ENCODE results near the gene ARAF. TPM values are rescaled to one million over a fixed set of nuclear protein-coding genes. Genes with fewer than 3 reads are reported as not detected.

The ARAF gene
- total RNA-seq (2012; rRNA removed) (9.1 and 10.8 TPM in 2 replicates), polyA plus RNA-seq (2012; rRNA removed) (52.2 and 54.2 TPM in 2 replicates), Bru-seq, nascent RNA (percentile 68 among the genes with signal in this experiment), BruChase-seq, experiment 1, labeled RNA remaining after a 6-hour chase (percentile 72 among the genes with signal in this experiment), BruChase-seq, experiment 2, labeled RNA remaining after a 2-hour chase (percentile 61 among the genes with signal in this experiment)
- 49.7 and 53.0 TPM in 2 replicates for polyA plus RNA-seq (2012; cell fraction: cytosol; rRNA removed)
- polyA plus RNA-seq (2012; cell fraction: nucleus; rRNA removed; ENCODE audit: low replicate concordance): 107 and 180 TPM in 2 replicates
- long read RNA-seq, transcript ARAF-203 (16 exons, 2,458 nt): major isoform, 18 of 50 reads
- long read RNA-seq, partial matches to known transcripts: 26 of 50 reads
- long read RNA-seq, other reads (novel, unspliced or antisense): 5 of 50 reads

GRCh38 chrX:47560934-47561658 lies at the start of gene ARAF:
TSS of gene ARAF (plus strand) at chrX:47561205. CDS start at chrX:47562968, 1,763 bp downstream.
- intact Hi-C loops (cut with micrococcal nuclease): loop anchor here (5.0 kb wide), 1 partner anchor 466 kb away; no protein-coding TSS in a partner anchor
- ATAC-seq (ENCODE audit: low read depth): peak; percentile 89
- POLR2A ChIA-PET (ENCODE audit: unreplicated experiment): no interaction called here
- BruUV-seq (replicated peaks): no TSS peak
- peaks cover 4% of the 10 kb centered on the region for H4K20me1 ChIP-seq (ENCODE audit: insufficient read depth, low read length)
- H2AK9ac ChIP-seq (replicated peaks; ENCODE audit: low read depth, low read length, poor library complexity): peak within 1 kb of the TSS; percentile 88
- H4K8ac ChIP-seq (ENCODE audit: low read depth in 2 of 2, low read length in 2 of 2): peak within 1 kb of the TSS; percentile 65 to 99
- H3K23ac ChIP-seq (ENCODE audit: low read depth, low read length): peak within 1 kb of the TSS; percentile 69
- H3K9ac ChIP-seq (ENCODE audit: low read depth, low read length): peak within 1 kb of the TSS; percentile 90
- CTCF ChIA-PET: interaction anchor here (0.6 kb wide), 1 partner anchor 83 kb away, joined by 3 read pairs; no protein-coding TSS in a partner anchor
- DNase-seq: peak; percentile 99
- 31% methylated on average over 15 of the region's 59 CpGs; no CpG with 5 or more reads in 1 of the 2 experiments for WGBS, 2 experiments (ENCODE audit: extremely low coverage in 2 of 2, insufficient read length in 1 of 2)
- H3K56ac ChIP-seq (ENCODE audit: extremely low read depth, insufficient read depth, low read length): peak within 1 kb of the TSS; percentile 79
- H3K4me2 ChIP-seq (ENCODE audit: low read depth, low read length): peak within 1 kb of the TSS; percentile 98
- H4K91ac ChIP-seq (ENCODE audit: insufficient read depth, low read depth, low read length): peak within 1 kb of the TSS; percentile 69
- H4K5ac ChIP-seq (ENCODE audit: low read depth, low read length): peak within 1 kb of the TSS; percentile 68
- peaks cover 3% of the 10 kb centered on the region; the same call in 1 of the 2 replicates for H3K9me1 ChIP-seq (ENCODE audit: insufficient read depth, low read length)
- H3K36me3 ChIP-seq (ENCODE audit: control insufficient read depth, insufficient read depth, low read length): peaks cover 12% of the 10 kb centered on the region
- peak within 1 kb of the TSS; percentile 72 for H3K4me3 ChIP-seq (ENCODE audit: insufficient read depth, low read depth, low read length)
- dilution Hi-C loops (cut with HindIII; ENCODE audit: low sequenced_read_pairs, unreplicated experiment): no loop called here
- H2BK15ac ChIP-seq (ENCODE audit: low read depth, low read length): peak within 1 kb of the TSS; percentile 57; the same call in 1 of the 3 replicates
- in situ Hi-C loops (cut with MboI; ENCODE audit: low sequenced_read_pairs): loop anchor here (5.0 kb wide), 1 partner anchor 86 kb away; no protein-coding TSS in a partner anchor
- peak within 1 kb of the TSS; percentile 53; the same call in 1 of the 2 replicates for H2BK20ac ChIP-seq (ENCODE audit: low read depth, low read length)
- peak within 1 kb of the TSS; percentile 84 for H3K14ac ChIP-seq (replicated peaks; ENCODE audit: low read depth, low read length)
- H3K4me1 ChIP-seq (ENCODE audit: control insufficient read depth, insufficient read depth, low read length): 0 out of 2 replicates have a peak, but pooled peaks cover 1% of the 10 kb centered on the region
- peak within 1 kb of the TSS; percentile 87 for H2AK5ac ChIP-seq (ENCODE audit: low read depth, low read length)
- H2BK5ac ChIP-seq (ENCODE audit: low read depth, low read length, poor library complexity, severe bottlenecking): peak within 1 kb of the TSS; percentile 94
- peak within 1 kb of the TSS; percentile 80 for H2BK120ac ChIP-seq (ENCODE audit: low read depth, low read length)
- H3K9me3 ChIP-seq (ENCODE audit: control insufficient read depth, insufficient read depth, low read length): no peaks in the 10 kb centered on the region
- H3K27me3 ChIP-seq (ENCODE audit: control insufficient read depth, insufficient read depth, low read length): no peaks in the 10 kb centered on the region
- peak within 1 kb of the TSS; percentile 85 for H3K4ac ChIP-seq (ENCODE audit: low read depth, low read length)
- peak within 1 kb of the TSS; percentile 96 for H3K27ac ChIP-seq (ENCODE audit: insufficient read depth, low read length)
- H2AFZ ChIP-seq (replicated peaks; ENCODE audit: low read length, poor library complexity): peak within 1 kb of the TSS; percentile 92
- H3K79me1 ChIP-seq (ENCODE audit: low read depth in 1 of 2, low read length in 2 of 2): peaks cover 12 to 43% of the 10 kb centered on the region in 2 experiments
- H3K18ac ChIP-seq (ENCODE audit: low read depth, low read length): peak within 1 kb of the TSS; percentile 42
- TF ChIP-seq CHD1 (IDR thresholded peaks at IDR 0.05; ENCODE audit: low read depth, low read length) (peak; percentile 96; the same call in 1 of the 2 replicates), SMC3 (IDR thresholded peaks at IDR 0.05; ENCODE audit: low read depth, low read length) (no peak), CEBPB (IDR thresholded peaks at IDR 0.05; ENCODE audit: low read depth, low read length) (no peak), RAD21 (IDR thresholded peaks at IDR 0.05; ENCODE audit: low read length) (no peak), POLR2A (IDR thresholded peaks at IDR 0.05; ENCODE audit: low read depth, low read length) (peak; percentile 76; the same call in 1 of the 2 replicates), MAZ (IDR thresholded peaks at IDR 0.05; ENCODE audit: borderline replicate concordance, low read depth, low read length) (peak; percentile 51; the same call in 1 of the 2 replicates), USF2 (IDR thresholded peaks at IDR 0.05; ENCODE audit: low read depth, low read length) (no peak), NFE2L2 (IDR thresholded peaks at IDR 0.05; ENCODE audit: low read depth, low read length) (no peak), BHLHE40 (IDR thresholded peaks at IDR 0.05; ENCODE audit: low read depth, low read length) (peak; percentile 98), MXI1 (IDR thresholded peaks at IDR 0.05; ENCODE audit: borderline replicate concordance, low read depth, low read length) (peak; percentile 45; the same call in 1 of the 2 replicates), MAFK (IDR thresholded peaks at IDR 0.05; ENCODE audit: low read depth, low read length) (no peak), RFX5 (IDR thresholded peaks at IDR 0.05; ENCODE audit: low read depth, low read length) (no peak)
- TF ChIP-seq, protein P1, sequence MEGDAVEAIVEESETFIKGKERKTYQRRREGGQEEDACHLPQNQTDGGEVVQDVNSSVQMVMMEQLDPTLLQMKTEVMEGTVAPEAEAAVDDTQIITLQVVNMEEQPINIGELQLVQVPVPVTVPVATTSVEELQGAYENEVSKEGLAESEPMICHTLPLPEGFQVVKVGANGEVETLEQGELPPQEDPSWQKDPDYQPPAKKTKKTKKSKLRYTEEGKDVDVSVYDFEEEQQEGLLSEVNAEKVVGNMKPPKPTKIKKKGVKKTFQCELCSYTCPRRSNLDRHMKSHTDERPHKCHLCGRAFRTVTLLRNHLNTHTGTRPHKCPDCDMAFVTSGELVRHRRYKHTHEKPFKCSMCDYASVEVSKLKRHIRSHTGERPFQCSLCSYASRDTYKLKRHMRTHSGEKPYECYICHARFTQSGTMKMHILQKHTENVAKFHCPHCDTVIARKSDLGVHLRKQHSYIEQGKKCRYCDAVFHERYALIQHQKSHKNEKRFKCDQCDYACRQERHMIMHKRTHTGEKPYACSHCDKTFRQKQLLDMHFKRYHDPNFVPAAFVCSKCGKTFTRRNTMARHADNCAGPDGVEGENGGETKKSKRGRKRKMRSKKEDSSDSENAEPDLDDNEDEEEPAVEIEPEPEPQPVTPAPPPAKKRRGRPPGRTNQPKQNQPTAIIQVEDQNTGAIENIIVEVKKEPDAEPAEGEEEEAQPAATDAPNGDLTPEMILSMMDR (conservative IDR thresholded peaks at IDR 0.05; ENCODE audit: low read depth, low read length): no peak
